Ureter (tissue), 1 donor: ENCODE measurements around the gene PTPRT. TPM values are rescaled to one million over a fixed set of nuclear protein-coding genes. Genes with fewer than 3 reads are reported as not detected.
"Not testable (repeated sequence)": the region's sequence is repeated elsewhere in the genome, so short reads cannot be mapped to it uniquely, and the experiment has no call there.

Source experiments
- DNase-seq: peaks from one replicate; pipeline ENCODE4 v3.0.0-alpha.2; 2020; ENCODE audit warnings: low spot score
- total RNA-seq: library from RNA; stranded (reverse); gene quantifications from one replicate; pipeline ENCODE4 v1.2.4, GENCODE V29; 2023
- donor health status: DM: yes; HTN: yes; CAD: no.

The PTPRT gene
- total RNA-seq, 1 donor from 2014 or later, result 0.10 TPM

DNA sequence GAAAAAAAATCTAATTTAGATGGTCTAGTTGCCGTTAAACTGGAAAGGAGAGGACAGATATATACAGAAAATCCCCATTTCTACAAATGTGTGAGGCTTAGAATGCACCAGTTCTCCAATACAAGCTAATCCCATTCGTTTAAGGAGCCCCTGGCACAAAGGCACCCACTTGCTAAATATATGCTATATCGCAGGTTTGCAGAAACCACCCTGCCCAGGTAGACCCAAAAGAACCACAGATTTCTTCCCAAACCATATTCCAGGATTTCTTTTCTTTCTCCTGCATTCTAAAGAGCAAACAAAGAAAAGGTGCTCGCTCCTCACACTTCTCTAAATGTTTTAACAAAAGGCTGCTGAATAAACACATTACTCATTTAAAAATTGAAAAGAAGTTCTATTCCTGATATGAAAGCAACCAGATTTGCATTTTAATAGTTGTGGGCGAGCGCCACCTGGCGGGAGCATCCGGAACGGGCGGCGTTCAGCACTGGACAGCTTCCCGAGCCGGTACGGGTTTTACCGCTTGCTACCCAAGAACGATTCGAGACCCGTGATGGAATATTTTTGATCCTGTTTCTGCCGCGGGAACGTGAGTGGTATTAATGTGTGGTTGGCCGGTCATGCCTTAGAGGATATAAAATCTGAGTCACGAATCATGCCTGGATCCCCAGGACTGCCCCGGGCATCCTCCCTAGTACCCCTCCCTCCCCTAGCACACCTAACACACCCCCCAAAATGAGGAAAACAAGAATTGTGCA is 2.1 kb downstream of the PTPRT start:
- peak; percentile 79 for DNase-seq

DNA sequence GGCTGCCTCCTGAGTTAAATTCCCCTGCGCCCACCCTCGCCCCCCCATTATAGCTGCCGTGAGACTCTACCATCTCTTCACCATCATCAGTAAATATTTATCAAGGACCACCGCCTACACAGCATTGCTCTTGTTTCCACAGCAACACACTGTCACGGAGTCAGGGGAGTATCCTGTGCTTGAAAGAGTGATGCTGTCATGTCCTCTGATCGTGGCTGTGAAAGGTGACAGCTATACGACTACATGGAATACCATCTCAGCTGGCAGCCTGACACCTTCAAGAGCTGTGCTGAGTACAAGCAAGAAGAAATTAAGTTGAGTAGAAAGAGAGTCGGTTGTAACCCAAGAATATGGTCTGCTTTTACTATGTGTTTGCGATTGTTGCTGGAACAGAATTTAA is 3.4 kb downstream of the PTPRT start:
- DNase-seq, result no peak

DNA sequence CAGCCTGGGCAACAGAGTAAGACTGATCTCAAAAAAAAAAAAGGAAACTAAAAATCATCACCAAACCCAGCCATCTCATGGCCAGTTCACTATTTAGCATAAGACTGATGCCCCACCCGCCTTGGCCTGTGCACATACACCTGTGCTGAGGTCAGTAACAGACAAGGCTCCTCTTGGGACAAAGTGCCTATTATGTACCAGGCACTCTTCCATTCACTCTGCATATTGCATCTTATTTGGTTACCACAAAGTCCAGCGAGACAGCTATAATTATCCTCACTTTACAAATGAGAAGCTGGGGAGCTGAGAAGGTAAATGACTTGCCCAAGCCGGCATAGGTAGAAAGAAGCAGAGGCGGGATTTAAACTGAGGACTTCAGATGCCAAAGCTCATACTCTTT is 3.8 kb downstream of the PTPRT start:
- no peak for DNase-seq

DNA sequence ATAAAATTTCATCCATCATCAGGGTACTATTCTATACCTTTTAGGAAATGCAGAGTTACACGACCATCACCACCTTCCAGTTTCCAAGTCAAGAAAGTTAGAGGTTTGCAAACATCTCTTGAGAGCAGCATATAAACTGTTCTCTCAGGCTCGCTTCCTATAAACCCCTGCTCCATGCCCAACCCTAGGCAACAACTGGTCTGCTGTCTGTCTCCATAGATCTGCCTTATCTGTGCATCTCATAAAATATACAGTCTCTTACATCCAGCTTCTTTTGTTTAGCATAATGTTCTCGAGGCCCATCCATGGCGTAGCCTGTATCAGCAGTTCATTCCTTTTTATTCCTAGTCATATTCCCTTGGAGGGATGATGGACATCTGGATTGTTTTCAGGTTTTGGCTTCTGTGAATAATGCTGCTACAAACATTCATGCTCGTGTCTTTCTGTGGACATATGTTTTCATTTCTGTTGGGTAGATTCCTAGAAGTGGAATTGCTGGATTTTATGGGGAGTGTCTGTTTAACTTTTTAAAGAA is 6.1 kb downstream of the PTPRT start:
- DNase-seq, result no peak

DNA sequence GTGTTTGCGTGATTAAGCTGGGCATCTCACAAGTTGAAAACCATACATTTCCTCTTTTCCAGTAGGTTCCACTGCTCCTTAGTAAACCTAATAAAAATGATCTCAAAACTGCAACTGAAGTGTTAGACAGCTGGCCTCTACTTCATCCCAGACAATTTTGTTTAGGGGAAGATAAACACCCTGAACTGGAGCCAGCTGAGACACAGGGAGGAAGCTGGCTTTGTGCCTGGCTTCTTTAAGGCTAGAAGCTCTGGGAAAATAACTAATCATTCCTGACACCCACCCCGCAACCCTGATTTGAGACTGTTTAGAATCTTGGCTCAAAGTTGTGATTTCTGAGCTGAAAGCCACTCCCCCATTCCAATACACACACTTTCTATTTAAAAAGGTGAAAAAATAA is 11.6 kb downstream of the PTPRT start:
- DNase-seq, result no peak

DNA sequence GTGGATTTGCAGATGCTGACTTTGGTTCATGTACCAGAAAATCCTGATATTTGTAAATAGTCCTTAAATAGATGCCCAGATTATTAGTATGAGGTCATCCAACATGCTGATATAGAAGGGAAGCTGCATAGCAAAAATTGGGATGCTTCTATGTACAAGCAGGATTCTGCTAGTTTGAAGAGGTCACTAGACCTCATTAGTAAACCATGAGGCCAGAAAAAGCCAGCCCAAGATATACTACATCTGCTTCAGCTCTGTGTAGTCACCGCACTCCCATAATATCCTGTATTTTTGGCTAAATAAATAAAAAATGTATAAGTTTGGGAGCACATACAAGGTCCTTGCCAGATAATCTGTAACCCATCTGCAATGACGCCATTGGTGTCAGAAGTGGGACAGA is 13.0 kb downstream of the PTPRT start:
- no peak for DNase-seq

DNA sequence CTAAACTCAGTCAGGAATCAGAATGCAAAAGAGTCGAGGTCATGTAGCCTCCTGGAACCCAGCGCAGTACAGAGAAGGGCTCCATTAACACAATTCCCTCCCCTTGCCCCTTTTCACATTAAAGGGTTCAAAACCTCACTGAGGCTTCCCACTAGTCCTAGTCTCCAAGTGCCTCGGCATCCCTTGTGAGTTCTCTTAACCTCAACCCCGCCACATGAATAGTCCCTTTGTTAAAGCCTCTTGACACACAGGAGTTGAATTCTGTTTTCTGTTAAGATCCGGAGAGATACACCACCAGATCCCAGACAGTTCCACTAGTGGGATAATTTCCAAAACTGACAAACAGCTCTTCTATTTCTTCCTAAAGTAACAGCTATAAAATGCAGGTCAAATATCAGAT is 17.8 kb downstream of the PTPRT start:
- no peak for DNase-seq

DNA sequence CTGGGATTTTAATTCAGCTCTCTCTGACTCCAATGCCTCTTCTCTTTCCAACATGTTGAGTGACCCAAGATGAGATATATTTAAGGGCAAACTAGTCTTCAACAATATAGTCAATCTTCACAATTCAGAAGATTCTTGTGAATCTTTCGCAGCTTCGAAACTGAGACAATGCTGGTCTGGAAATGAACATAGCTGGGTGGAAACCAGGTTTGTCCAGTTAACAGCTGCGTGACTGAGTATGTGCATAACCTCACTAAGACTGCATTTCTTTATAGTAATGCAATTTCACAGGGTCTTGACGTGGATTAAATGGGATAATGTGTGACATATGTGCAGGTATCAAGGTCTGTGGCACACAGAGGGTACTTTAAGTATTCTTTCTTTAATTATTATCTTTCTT is 18.9 kb downstream of the PTPRT start:
- DNase-seq, result no peak

DNA sequence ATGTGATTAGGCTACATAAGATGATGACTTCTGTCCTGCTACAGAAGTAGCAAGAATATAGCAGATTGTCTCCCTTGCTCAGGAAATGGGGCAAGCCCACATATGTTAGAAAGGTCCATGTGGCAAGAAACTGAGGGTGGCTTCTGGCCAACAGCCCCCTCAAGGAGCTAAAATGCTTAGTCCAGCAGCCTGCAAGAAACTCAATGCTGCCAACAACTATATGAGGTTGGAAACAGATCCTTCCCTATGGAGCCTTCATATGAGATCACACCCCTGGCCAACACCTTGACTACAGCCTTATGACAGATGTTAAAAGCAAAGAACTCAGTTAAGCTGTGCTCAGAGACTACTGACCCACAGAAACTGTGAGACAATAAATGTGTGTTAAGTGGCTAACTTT is 22.1 kb downstream of the PTPRT start:
- DNase-seq, result no peak

DNA sequence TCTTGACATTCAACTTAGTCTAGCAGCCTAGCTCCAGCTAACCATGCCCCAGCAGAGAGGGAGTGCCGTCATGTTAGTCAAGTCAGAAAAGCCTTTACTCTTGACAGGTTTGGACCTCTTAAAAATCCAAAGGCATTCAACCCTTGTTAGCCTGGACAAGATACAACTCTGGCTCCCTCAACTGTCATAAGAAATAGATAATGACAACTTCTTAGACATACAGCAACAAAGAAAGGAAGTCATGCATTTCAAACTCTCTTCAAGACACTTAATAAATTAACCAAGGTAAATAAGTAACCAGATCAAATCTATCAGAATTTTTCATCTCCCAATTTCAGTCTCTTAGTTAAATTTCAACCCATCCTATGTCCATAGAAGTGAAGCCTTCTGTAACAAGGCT is 22.7 kb downstream of the PTPRT start:
- no peak for DNase-seq

DNA sequence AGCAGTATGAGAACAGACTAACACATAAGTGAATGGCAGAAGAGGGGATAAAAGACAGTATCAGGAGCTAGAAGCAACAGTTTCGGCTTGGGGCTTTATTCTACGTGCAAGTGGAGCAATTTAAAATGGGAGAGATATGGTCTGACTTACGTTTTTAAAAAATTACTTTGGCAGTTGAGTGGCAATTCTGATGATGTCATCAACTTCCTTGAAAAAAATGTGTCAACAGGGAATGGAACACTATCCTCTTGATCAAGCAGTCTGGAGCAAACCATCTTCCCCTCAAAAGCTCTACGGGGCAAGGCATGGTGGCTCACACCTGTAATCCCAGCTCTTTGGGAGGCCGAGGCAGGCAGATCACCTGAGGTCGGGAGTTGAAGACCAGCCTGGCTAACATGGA is 24.1 kb downstream of the PTPRT start:
- no peak for DNase-seq

DNA sequence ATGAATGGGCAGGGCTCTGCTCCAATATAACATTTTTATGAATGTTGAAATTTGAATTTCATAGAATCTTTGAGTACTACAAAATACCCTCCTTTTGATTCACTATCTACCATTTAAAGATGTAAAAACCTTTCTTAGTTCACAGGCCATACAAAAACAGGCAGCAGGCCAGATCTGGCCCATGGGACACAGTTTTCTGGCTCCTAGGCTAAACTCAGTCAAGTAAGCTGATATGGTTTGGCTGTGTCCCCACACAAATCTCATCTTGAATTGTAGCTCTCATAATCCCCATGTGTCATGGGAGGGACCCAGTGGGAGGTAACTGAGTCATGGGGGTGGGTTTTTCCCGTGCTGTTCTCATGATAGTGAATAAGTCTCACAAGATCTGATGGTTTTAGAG is 25.0 kb downstream of the PTPRT start:
- DNase-seq, result not testable (repeated sequence)

DNA sequence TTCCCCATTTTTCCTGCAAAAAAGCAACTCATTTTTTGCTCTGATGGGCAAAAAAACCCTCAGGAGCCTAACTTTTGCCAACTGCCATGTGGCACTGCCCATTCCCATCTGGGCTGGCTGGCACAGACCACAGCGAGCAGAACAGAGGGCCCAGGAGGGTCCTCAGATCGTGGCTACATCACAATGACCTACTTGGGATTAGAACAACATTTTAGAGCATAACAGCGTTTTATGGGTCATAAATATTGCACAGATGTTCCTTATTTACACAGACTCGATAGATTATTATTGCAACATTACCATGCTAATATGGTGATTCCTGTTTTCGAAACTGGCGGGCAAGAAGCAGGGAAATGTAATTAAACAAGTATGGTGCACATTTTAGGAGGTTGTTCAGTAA is 28.0 kb downstream of the PTPRT start:
- DNase-seq, result no peak

DNA sequence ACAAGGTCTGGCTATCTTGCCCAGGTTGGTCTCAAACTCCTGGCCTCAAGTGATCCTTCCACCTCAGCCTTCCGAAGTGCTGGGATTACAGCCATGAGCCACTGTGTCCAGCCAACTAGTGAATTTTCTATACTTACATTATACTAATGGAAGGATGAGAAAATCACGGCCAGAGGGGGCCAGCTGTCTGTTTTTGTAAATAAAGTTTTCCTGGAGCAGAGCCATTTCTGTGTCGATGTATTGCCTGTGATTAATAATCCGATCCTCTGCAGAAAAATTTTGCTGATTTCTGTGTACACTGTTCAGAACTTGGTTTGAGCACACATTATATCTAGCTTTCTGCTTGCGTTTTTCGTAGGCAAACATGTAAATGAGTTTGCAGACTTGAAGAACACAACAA is 28.8 kb downstream of the PTPRT start:
- DNase-seq, result no peak

DNA sequence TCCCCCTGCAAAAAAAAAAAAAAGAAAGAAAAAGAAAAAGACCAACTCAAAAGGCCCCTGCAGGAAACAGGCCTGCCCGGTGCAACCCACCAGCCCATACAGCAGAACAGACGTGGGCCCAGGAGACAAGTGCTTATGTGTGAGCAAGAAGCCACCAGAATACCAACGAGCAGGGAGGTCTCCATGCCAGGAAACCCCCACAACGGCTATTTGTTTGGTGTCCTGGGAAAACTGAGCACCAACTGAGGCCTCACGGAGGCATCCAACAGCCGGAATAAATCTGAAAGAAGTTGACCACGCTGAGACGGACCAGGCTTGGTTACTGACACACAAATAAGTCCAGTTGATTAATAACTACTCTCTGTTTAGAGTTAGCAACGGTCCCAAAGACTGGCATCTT is 29.7 kb downstream of the PTPRT start:
- DNase-seq, result no peak

DNA sequence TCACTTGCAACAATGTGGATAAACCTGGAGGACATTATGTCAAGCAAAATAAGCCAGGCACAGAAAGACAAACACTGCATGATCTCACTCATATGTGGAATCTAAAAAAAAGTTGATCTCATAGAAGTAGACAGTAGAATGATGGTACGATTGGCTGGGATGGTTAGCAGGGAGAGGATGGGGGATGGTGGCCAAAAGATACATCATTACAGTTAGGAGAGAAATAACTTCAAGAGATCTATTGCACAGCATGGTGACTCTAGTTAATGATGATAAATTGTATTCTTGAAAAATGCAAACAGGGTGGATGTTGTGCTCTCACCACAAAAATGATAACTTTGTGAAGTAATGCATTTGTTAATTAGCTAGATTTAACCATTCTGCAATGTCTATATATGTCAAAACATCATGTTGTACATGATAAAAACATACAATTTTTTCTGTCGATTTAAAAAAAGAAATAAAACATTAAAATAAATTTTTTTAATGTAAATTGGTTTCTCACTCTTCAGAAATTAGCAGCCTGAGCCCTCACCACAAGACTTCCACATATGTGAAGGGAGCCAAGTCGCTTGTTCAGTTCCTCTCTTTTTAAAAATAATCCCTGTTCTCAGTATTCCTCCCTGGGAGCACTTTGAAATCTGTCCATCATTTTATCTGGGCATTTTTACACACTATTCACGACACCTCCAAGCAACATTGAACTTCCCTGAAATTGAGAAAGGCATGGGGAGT is 34.2 kb downstream of the PTPRT start:
- DNase-seq, result no peak

DNA sequence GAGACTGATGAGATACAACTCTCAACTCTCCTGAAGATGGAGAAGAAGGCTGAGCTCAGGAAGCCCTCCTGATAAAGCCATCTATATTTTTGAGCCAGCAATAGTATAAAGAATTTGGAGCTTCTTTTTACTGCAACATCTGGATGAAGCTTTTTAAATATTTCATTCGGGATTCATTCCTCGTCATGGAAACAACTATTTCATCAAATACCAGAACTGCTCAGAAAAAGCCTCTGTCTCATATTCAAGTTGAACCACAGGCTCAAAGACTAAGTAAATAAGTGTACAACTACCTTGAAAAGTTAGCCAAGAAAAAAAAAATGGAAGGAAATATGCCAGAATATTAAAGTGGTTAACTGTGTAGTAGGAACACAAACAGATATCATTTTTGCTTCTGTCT is 37.8 kb downstream of the PTPRT start:
- no peak for DNase-seq

DNA sequence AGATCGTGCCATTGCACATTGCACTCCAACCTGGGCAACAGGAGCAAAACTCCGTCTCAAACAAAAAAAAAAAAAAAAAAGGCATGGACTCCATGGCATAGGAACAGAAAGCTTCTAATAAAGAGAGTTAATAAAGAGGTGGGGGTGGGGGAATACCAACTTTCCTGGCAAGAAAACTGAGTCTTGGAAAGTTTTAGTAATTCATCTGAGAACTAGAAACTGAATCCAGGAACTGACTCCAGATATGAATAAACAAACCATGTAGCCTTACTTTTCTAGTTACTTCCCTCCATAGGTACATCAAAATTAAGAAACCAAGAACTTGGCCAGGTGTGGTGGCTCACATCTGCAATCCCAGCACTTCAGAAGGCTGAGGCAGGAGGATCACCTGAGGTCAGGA is 38.5 kb downstream of the PTPRT start:
- DNase-seq, result no peak

DNA sequence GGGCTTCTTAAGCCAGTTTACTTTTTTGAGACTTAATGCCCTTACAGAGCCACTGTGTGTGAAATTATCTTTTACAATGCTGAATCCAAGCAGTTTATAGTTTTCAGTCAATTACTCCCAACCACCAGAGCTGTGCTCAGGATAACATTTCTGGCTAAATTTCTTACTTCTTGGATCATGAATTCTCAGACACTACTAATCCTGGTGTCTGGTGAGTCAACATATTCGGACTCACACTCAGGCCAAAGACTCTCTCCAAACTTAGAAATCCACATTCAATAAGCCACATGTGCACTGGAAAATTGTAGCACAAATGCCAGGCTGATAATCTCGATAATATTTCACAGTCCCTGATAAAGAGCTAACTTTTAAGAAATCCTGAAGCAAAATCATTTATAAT is 49.0 kb downstream of the PTPRT start:
- no peak for DNase-seq

DNA sequence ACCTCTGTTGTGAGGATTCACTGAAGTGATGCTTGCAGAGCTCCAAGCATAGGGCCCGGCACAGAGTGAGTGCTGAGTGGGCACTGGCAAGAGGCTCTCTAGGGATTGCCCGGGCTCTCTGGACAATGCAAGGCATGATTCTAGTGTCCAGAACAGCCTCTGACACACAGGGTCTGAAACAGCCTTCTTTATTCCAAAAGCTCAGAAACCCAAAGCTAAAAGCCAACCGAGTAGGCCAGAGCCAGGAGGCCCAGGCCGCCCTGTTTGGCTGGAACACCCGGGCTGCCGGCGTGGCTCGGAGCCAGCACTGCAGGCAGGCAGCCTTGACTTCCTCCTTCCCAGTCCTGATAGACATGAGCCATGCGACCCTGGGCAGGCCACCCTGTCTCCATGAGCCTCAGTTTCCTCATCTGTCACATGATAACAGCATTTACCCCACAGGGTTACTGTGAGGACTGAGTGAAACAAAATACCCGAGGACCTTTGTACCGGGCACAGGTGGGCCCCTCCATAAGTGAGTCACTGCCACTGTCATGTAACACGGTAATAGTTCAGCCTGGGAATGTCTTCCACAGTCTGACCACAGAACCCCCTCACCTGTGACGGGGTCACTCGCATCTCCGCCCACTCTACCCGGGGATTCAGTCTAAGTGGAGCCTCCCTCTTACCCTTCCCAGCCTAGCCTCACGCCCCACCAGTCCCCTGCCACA is 51.5 kb downstream of the PTPRT start:
- DNase-seq, result no peak

DNA sequence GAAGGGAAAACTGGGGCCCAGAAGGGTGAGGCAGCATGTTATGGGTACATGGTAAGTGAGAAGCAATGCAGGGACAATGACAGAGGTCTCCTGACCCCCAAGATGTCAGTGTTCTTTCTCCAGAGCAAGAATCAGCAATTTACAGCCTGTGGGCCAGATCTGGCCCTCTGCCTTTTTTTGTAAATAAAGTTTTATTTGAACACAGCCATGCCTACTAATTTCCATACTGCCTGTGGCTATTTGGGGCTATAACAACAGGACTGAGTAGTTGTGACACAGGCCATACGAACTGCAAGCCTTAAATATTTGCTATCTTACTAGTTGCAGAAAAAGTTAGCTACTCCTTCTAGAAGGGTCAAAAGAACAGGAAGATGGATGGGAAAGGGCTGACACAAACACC is 52.5 kb downstream of the PTPRT start:
- DNase-seq, result no peak

DNA sequence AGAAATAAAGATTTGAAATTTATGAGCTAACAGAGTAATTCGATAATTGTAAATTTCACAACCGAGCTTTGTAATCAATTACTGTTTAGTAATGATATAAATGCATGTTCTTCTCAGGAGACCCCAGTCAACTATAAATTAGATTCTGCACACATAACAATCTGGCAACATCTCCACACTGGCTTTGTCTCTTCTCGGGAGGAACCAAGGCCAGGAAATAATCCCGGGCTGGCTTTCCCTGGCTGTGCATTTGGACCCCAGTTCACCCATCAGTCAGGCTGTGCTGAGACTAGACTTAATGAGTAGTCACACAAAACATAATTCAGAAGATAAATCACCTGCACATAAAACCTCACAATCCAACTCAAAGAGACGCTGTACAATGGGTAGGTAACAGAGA is 65.5 kb downstream of the PTPRT start:
- DNase-seq, result no peak

DNA sequence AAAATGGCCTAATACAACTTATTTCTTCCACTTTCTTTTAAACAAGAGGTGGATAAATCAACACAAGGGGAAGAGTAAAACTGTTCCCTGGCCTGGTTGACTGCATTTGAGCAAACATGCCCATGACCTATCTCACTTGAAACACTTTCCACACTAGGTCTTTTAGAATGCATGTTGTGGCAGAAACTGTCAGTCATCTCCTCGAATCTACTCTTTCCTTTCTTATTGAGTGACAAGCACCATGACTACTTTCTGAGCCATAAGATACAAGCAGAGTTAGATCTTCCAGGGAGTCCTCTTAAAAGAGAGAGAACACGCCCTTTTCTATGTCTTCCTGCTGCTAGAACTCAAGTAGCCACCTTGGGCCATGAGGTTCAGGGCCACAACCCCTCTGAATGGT is 66.5 kb downstream of the PTPRT start:
- DNase-seq, result no peak
